ENCODE results near the gene PDE3A.
"Not testable (repeated sequence)": the region's sequence is repeated elsewhere in the genome, so short reads cannot be mapped to it uniquely, and the experiment has no call there.

The PDE3A gene

GRCh38 chr12:20375560-20375959 lies 7.2 kb downstream of the PDE3A start:
- peak; percentile 49 for DNase-seq

DNA sequence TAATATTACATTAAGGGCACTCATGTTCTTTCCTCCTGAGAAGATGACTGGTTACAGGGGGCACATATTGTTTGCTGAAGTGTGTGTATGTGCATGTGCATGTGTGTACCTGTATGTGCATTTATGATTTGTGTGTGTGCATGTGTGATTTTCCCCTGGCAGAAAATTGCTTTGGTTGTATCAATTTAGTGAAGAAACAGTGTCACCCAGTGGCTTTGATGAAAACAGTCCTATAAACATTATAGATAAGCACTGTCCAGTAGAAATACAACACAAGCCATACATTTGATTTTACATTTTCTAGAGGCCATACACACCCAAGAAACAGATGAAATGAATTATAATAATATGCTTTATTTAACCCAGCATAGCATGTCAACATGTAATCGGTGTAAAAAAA lies 8.6 kb downstream of the PDE3A start:
- DNase-seq: peak; percentile 72

- DNase-seq: no peak
These were observed 9.4 kb downstream of the PDE3A start for GRCh38 chr12:20377750-20378149.

GRCh38 chr12:20382117-20382516 lies 13.8 kb downstream of the PDE3A start:
- DNase-seq: no peak

- DNase-seq: peak; percentile 23
These were observed 15.3 kb downstream of the PDE3A start for GRCh38 chr12:20383612-20384011.

DNA sequence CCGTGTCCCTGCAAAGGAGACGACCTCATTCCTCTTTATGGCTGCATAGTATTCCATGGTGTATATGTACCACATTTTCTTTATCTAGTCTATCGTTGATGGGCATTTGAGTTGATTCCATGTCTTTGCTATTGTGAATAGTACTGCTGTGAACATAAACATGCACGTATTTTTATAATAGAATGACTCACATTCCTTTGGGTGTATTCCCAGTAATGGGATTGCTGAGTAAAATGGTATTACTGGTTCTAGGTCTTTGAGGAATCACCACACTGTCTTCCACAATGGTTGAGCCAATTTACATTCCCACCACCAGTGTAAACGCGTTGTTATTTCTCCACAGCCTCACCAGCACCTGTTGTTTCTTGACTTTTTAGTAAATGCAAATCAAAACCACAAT lies 16.5 kb downstream of the PDE3A start:
- not testable (repeated sequence) for DNase-seq

DNA sequence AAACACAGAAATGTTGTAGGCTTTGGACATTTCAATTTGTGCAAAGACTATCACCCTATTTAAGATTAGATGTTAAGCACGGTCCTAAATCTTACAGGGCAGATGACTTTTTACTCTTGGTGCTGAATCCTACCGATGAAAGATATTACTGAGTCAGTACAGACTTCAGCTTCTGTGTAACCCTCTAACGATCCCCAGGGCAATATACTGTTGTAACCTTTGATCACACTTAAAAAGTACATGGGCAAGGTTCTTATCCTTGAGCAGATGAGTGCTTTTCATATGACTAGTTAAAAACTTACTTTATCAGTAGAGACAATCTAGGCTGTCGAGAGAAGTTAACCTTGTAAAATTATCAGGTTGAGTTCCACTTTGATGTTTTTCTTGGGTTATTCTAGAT lies 22.5 kb downstream of the PDE3A start:
- peak; percentile 18 for DNase-seq

GRCh38 chr12:20392339-20392738 lies 24.0 kb downstream of the PDE3A start:
- no peak for DNase-seq

- DNase-seq: no peak
These were observed 25.4 kb downstream of the PDE3A start for GRCh38 chr12:20393707-20394106.

- no peak for DNase-seq
These were observed 27.6 kb downstream of the PDE3A start for GRCh38 chr12:20395791-20396550.

DNA sequence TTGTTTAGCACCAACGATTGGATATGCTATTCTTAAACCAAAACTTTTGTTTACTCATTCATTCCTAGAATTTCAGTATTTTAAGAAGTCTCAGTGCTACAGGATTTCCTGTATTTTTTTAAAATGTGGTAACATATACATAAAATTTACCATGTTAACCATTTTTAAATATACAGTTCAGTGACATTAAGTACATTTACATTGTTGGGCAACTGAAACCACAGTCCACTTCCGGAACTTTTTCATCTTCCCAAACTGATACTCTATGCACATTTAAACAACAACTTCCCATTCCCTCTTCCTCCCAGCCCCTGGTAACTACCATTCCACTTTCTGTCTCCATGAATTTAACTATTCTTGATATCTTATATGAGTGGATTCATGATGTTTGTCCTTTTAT lies 30.3 kb downstream of the PDE3A start:
- no peak for DNase-seq

GRCh38 chr12:20400003-20400402 lies 31.7 kb downstream of the PDE3A start:
- DNase-seq: no peak

- peak; percentile 56 for DNase-seq
These were observed 34.9 kb downstream of the PDE3A start for GRCh38 chr12:20403230-20403629.

DNA sequence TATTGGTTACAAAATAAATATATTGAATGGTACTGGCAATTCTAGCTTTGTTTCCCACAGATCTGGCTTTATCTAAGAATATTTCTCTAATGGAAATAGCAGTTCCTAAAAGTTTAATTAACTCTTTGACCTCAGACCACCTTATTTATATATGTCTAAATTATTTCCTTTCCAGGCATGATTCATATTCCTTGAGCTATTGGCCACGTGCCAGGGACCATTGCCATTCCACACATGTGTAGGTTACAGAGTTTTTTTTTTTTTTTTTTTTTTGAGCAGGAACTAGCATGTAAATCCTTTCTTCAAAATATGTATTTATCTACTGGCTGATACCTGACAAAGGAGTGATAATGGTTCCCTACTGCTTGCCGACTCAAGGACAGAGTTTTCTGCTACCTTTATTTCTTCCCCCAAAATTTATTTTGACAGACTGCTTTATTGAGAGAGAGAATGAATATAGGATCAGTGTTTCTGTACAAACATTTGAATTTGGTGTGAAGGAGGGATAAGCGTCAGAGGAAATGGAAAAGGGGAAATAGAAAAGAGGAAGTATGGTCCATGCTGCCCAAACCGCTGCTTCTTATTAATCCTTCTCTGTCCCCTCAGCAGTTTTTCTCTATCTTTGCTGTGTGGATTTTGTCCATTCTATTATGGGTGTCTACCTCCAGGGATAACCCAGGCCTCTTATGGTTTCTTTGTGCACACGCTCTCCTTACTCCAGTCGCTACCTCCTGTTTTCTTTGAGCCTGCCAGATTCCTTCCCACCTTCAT lies 36.4 kb downstream of the PDE3A start:
- peak; percentile 94 for DNase-seq

- DNase-seq: no peak
These were observed 41.5 kb downstream of the PDE3A start for GRCh38 chr12:20409607-20410377.

DNA sequence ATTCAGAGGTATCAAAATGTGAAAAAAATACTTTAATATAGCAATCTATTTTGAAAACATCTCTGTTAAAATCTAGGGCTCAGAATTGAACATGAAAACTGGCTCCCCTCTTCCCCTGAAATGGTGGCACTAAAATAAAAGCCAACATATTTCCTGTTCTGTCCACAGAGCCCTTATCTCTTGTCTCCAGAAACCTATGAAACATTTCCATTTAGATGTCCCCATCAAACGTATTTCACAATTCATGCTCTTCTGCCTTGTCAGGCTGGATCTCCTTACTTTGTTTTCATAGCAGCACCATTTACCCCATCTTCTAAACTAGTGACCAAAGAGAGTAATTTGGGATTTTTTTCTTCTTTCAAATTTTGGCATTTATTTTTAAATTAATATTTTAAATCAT lies 42.4 kb downstream of the PDE3A start:
- DNase-seq: peak; percentile 93

GRCh38 chr12:20411345-20411744 lies 43.0 kb downstream of the PDE3A start:
- DNase-seq: no peak

- peak; percentile 93 for DNase-seq
These were observed 46.7 kb downstream of the PDE3A start for GRCh38 chr12:20415028-20415427.

GRCh38 chr12:20415641-20416040 lies 47.3 kb downstream of the PDE3A start:
- DNase-seq: no peak

GRCh38 chr12:20420557-20420956 lies 52.2 kb downstream of the PDE3A start:
- DNase-seq: no peak

DNA sequence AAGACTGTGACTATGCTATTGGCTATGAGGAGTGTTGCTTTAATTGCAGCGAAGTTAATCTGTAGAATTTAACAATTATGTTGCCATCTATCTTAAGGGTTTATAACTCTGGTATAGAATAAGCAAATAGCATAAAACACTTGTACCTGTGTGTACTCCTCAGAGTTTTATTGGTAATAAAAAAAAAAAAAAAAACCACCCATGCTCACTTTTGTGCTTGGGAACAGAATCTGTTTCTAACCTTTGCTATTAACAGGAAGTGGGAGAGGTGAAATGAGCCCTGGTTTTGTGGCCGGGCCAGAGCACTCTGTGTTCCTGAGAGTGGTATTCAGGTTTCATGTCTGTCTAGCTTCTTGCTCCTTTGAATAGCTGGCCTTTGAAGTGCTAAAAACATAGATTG lies 53.1 kb downstream of the PDE3A start:
- no peak for DNase-seq

- peak; percentile 19 for DNase-seq
These were observed 55.2 kb downstream of the PDE3A start for GRCh38 chr12:20423557-20423956.

GRCh38 chr12:20424841-20425240 lies 56.5 kb downstream of the PDE3A start:
- DNase-seq: no peak

DNA sequence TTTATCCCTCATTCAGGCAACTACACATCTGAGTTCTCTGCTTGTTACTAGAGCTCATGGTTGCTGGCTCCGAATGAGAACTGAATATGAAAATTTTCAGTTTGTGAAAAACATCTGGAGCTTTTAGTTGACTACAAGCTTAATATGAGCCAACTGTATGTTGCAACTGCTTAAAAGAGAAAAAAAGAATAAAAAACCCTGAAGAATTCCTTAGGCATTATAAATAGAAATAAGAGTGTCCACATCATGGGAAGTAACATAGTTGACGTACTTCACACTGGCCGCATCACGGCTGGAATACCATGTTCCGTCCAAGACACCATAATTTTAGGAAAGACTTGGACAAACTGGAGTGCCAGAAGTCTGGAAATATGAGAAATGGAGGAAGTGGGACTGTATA lies 57.9 kb downstream of the PDE3A start:
- no peak for DNase-seq

Data from OCI-M1 (cell line).